ENCODE data around the gene EEF1G.
"Not testable (repeated sequence)": the region's sequence is repeated elsewhere in the genome, so short reads cannot be mapped to it uniquely, and the experiment has no call there.

EEF1G gene

DNA sequence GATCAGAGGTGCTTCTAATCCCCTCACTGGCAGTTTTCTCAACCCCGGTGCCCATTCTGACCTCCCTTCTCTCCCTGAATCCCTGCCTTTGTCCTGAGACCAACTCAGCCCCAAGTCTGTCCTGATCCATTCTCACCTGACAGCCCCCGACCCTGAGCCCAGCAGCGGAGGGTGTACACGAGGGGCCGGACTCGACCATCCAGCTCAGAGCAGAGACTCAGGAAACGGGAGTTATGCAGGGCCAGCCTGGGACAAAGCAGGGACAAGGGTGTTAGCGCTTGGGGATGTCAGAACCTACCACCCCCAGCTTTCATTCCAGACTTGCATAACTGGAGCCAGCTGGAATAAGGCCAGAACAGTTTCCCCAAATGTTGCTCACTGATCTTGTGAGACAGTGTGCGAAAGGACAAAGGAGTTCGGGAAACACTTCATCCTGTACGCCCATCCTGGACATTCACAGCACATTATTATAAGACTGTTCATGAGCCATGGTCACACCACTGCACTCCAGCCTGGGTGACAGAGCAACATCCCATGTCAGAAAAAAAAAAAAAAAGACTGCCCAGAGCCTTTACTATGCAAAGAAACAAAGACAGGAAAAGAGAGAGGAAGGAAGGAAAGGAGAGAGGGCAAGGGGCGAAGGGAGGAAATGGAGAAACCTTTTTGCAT is 3.5 kb upstream of the EEF1G start:
- DNase-seq (ENCODE audit: low read depth, low spot score), result no peak

DNA sequence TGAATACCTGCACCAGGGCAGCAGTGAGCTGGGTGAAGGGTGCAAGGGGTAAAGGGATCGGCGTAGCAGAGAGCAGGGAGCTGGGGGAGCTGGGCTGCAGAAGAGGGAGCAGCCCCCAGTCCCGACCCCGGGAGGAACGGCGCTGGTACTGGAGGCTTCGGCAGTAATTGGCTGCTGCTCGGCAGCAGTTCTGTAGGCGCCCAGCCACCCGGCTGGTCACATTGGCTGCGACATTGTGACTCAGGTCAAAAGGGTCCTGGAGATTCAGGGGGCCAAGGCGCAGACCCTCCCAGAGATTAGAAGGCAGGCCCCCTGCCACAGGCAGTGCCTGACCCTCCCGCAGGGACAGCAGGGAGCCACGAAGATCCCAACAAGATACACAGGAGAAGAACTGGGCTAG is 2.1 kb upstream of the EEF1G start:
- no peak for DNase-seq (ENCODE audit: low read depth, low spot score)

GRCh38 chr11:62575156-62575555 is 1.5 kb upstream of the EEF1G start:
- no peak for DNase-seq (ENCODE audit: low read depth, low spot score)

DNA sequence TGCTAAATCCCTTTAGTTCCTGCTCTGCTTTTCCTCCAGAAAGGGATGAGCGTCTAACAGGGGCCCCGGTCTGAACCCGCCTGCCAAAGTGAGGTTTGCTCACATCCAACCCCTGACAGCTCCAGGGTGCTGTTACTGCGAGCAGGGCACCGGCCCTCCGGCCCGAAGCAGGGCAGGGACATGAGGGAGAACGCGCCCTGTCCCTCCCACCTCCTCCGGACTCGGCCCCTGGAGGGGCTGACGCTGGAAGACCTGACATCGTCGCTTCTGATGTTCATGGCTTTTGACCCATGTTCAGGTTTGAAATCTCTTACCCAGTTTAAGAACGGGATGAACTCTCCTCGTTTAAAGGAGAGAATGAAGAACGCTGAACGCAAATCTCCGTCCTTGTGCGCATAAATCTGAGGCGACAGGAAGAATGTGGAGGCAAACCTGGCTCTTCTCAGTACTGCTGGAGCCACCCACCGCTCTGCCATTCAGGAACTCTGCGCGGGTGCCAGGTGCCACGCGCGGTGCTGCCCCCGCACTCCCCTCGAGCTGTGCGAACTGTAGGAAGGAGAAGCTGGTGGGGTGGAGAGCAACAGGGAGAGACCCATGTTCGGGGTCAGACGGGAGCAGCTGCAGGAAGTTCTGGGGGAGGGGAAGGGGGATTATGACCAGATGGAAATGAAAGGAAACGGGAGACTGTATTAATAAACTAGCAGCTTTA is 826 bp upstream of the EEF1G start:
- no peak for DNase-seq (ENCODE audit: low read depth, low spot score)

DNA sequence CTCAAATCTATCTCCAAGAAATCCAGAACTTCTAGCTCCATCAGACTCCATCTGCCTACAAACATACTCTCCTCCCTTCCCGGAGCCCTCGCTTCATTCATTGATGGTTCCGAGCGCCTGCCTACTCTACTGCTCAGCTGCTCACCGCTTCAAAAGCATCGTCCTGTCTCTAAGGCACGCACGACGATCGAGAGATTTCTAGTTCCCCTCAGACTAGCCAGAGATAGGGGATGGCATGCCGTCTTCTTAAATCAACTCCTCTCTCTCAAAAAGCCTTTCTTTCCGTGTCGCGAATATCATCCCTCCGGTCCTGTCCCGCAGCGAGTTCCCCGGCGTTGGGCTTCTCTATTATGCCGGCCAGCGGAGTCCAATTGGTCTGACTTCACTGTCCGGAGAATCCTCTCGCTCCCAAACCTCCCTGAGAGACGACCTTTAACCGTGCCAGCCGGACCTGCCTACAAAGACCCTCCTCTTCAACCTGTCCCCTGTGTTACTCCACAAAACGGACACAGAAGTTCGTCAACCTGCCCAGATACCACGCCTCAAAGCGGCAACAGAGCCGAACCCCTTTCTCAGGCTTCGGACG is 592 bp downstream of the EEF1G start:
- peak; percentile 38 for DNase-seq (ENCODE audit: low read depth, low spot score)

DNA sequence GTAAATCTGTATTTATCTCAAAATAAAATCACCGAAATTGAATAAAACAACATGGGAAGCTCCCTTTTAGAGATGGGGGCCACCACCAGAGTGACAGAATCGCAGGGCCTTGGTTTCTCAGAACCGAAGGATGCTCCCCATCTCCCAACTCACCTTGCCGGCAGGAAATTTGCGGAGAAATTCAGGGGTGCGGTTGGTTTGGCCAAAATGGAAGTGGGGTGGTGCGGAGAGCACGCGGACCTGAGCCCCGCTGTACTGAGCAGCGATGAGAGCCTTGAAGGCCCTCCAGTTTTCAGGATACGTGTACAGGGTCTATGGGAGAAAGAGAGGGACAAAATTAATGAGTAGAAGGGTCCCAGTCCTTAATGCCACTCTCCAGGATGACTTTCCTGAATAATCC is 1.3 kb downstream of the EEF1G start:
- DNase-seq (ENCODE audit: low read depth, low spot score), result no peak

DNA sequence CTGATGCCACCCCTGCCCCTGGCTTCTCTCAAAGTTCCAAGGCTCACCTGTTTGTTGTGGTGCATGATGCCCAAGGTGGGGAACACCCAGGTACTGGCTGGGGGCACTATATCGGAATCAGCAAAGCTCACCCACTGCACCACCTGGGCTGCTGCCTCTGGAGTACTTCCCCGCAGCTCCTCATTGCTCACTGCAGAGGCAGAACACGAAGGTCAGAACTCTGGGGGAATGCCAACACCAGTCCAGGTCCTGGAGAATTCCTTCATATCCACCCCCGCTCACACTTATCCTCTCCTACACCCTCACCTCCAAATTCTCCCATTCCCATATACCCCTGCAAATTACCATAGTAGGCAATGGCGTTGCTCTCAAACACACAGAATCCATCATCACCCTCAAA is 2.2 kb downstream of the EEF1G start:
- DNase-seq (ENCODE audit: low read depth, low spot score), result not testable (repeated sequence)

- DNase-seq (ENCODE audit: low read depth, low spot score), result not testable (repeated sequence)
Observed at GRCh38 chr11:62570903-62571302, 2.8 kb downstream of the EEF1G start.

- DNase-seq (ENCODE audit: low read depth, low spot score), result no peak
Observed at GRCh38 chr11:62569611-62570010, 4.1 kb downstream of the EEF1G start.

DNA sequence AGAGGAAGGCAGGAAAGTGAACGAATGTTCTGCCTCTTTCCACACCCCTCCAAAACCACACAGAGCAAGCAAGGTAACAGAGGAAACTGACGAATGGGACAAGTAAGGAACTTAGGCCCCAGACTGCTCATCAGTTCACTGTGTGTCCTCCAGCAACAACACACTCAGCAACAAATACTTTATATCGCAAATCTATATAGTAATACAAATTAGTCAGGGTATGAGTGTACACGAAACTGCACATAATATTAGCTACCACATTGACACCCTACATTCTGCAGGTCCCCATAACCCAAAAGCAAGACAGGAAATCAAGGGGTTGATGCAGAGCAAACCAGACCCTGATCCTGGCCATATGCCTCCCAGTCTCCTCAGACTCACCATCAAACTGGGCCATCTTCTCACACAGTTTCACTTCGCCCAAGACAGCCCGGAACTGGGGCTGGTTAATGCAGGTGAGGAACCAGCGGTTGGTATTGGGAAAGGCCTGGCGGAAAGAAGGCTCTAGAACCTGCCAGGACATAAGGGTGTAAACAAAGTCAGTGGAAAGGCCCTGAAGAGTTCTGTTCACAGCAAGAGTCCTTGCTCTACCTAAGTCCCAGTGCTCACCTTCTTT is 6.6 kb downstream of the EEF1G start:
- DNase-seq (ENCODE audit: low read depth, low spot score), result no peak

GRCh38 chr11:62566247-62566646 is 7.4 kb downstream of the EEF1G start:
- DNase-seq (ENCODE audit: low read depth, low spot score), result no peak

DNA sequence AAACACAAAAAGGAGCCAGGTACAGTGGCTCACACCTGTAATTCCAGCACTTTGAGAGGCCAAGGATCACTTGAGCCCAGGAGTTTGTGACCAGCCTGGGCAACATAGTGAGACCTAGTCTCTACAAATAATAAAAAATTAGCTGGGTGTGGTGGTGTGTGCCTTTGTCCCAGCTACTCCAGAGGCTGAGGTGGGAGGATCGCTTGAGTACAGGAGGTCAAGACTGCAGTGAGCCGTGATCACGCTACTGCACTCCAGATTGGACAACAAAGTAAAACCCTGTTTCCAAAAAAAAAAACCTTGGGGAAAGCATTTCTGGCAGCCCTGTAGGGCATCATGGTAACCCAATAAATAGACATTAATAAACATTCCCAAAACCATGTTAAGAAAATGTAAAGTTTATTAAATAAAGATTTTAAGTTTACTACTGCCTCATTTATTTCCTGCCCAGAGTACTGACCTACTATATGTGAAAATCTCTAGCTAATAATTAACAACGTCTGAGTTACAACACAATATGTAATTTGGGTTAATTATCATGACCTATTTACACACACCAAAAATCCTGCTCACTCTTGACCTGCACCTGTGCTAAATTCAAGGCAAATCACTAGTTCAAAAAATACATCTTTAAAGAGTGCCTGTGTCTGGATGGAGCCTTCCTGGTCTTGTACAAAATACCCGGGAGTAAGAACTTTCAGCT is 8.4 kb downstream of the EEF1G start:
- no peak for DNase-seq (ENCODE audit: low read depth, low spot score)

GRCh38 chr11:62561677-62562230 is 11.9 kb downstream of the EEF1G start:
- DNase-seq (ENCODE audit: low read depth, low spot score), result peak; percentile 82

DNA sequence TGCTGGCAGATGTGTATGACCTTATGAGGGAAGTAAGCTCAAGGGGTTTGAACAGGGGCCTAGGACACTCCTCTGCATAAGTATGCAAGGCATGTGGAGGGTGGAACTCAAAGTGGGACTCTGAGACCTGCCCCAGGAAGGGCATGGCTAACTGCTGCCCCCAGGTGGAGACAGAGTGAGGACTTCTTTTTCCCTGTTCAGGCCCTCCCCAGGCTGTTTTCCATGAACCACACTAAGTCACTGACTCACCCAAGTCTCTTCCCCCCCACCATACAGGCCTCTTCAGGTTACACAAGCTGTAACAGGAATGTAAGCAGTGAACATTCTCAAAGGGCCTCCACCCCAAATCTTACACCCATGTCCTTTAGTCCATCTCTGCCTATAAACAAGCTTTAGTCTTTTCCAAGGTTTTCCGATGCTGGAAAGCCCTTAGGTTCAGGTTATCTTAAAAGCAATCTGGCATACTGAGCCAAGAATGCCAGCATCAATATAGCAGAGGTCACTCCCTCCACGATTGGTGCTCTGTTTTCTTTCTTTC is 13.1 kb downstream of the EEF1G start:
- DNase-seq (ENCODE audit: low read depth, low spot score), result peak; percentile 99

DNA sequence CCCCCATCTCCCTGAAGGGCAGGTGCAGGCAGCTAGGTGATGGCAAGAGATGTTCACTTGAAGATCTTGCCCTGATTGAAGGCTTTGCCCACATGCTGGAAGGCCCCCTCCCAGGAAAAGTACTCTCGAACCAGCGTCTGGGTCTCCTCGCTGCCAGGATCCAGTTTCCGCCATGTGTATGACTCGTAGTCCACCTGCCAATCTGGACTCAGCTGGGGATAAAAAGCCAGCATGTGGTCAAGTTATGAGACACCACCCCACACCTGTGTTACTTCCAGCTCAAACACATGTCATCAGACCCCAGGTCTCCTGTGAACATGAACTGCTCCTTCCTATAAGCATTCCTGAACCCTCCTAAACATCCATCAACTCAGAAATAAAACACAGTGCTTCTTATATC is 14.1 kb downstream of the EEF1G start:
- DNase-seq (ENCODE audit: low read depth, low spot score), result not testable (repeated sequence)

DNA sequence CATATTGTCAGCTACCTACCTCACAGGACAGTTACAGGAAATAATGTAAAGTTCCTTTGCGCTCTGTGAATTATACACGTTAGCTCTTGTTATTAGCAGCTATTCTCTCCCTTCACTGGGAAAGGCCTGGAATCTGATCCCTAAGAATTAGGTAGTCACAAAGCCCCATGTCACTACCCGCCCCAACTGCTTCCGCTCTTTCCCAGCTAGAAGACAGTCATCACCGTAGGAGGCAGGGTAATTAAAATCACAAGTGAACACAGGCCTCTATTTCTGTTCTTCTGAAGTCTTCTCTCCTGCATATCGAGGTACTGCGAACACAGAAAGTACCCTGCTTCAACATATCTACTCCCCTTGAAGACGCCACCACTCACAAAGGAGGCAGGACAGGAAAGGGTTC is 14.5 kb downstream of the EEF1G start:
- no peak for DNase-seq (ENCODE audit: low read depth, low spot score)

DNA sequence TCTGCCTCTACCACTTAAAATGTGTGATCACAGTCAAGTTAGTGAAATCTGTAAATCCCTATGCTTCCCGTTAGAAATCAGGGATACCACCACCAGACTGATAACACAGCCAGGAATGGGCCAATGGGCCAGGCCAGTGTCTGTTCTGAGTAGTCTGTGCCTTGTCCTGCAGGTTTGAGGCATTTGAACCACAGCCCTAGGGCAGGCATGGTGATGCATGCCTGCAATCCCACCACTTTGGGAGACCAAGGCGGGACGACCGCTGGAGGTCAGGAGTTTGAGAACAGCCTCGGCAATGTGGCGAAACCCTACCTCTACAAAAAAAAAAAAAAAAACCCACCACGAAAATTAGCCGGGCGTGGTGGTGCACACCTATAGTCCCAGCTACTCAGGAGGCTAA is 15.0 kb downstream of the EEF1G start:
- peak; percentile 79 for DNase-seq (ENCODE audit: low read depth, low spot score)

- DNase-seq (ENCODE audit: low read depth, low spot score), result no peak
Observed at GRCh38 chr11:62556875-62557631, 16.6 kb downstream of the EEF1G start.

DNA sequence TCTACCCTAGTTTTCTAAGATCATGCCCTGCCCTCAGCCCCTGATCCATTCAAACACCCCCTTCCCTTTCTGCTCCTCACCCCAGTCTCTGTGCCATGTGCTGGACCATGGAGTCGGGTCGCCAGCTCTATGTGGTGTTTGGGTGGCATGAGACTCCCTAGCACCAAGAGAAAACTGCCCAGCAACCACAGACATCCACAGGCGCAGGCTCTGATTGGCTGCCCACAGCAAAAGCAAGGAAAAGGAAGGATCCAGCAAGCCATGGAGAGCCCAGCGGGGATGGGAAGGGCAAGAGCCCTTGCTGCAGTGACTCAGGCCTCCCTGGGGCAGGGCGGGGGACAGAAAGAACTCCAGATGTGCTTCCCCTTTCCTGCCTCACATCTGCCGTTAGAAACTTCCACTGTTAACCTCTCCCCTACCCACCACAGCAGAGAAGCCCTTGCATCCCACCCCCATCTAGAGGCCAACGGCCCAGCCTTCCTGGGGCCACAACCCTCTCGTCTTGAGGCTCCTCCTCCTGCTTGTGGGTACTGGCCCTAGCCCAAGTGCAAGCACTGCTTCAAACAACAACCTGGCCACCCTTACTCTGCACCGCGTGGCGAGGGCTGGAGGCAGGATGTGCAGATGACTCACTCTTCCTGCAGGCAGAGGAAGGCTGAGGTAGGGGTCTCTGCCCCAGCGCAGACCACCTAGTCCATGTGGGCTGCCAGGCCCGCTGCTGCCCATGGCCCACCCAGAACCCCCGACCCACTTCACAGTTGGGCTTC is 17.4 kb downstream of the EEF1G start:
- DNase-seq (ENCODE audit: low read depth, low spot score), result peak; percentile 86

Measured in ELF-1 (cell line).